Measurements from ENCODE around the gene PPP1R12A. TPM values are rescaled to one million over a fixed set of nuclear protein-coding genes. Genes with fewer than 3 reads are reported as not detected.

PPP1R12A gene
- total RNA-seq, 1 experiment from 2014 or later = 69.9 TPM

DNA sequence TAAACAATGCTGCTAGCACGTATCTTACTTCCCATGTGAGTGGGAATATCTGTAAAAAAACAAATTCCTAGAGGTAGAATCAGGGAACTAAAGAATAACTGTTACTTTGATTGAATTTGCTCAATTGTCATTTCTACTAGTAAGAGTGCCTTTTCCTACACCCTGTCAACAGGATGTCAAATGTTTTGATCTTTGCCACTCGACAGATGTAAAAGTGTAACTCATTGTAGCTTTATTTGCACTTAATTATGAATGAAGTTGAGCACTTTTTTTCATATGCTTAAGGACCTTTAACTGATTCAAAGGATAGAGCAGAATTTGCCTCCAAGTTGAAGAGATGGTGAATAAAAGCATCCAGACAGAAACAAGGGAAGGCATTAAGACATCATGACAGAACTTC lies 104.5 kb downstream of the PPP1R12A start:
- H3K27me3 ChIP-seq (ENCODE audit: insufficient read depth, low read depth) = no peaks in the 10 kb centered on the region
- ChIA-PET CTCF (no interaction called here), POLR2A (ENCODE audit: unreplicated experiment) (no interaction called here)
- 0 out of 2 replicates have a peak, but pooled peaks cover 3% of the 10 kb centered on the region for H3K9me3 ChIP-seq (ENCODE audit: insufficient read depth, low read depth)
- intact Hi-C loops (cut with micrococcal nuclease; ENCODE audit: unreplicated experiment) = no loop called here
- H3K4me3 ChIP-seq = no peak overlapping the region
- no peaks in the 10 kb centered on the region for H3K9me2 ChIP-seq (ENCODE audit: insufficient read depth)
- 0 out of 2 replicates have a peak, but pooled peaks cover 3% of the 10 kb centered on the region for H3K79me2 ChIP-seq (ENCODE audit: low read depth)
- BruUV-seq (replicated peaks) = no TSS peak
- H3F3A ChIP-seq (ENCODE audit: insufficient read depth, low read depth) = no peaks in the 10 kb centered on the region; the same call in 1 of the 2 replicates
- H3K4me2 ChIP-seq = no peak overlapping the region
- H2AFZ ChIP-seq = no peak overlapping the region
- TF ChIP-seq, protein P1, sequence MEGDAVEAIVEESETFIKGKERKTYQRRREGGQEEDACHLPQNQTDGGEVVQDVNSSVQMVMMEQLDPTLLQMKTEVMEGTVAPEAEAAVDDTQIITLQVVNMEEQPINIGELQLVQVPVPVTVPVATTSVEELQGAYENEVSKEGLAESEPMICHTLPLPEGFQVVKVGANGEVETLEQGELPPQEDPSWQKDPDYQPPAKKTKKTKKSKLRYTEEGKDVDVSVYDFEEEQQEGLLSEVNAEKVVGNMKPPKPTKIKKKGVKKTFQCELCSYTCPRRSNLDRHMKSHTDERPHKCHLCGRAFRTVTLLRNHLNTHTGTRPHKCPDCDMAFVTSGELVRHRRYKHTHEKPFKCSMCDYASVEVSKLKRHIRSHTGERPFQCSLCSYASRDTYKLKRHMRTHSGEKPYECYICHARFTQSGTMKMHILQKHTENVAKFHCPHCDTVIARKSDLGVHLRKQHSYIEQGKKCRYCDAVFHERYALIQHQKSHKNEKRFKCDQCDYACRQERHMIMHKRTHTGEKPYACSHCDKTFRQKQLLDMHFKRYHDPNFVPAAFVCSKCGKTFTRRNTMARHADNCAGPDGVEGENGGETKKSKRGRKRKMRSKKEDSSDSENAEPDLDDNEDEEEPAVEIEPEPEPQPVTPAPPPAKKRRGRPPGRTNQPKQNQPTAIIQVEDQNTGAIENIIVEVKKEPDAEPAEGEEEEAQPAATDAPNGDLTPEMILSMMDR (conservative IDR thresholded peaks at IDR 0.05) = no peak
- no peak for TF ChIP-seq EZH2 (IDR thresholded peaks at IDR 0.05; ENCODE audit: low read depth)
- no peaks in the 10 kb centered on the region for H3K4me1 ChIP-seq (replicated peaks; ENCODE audit: insufficient read depth)
- H3K27ac ChIP-seq = no peak overlapping the region
- no peak for DNase-seq
- peaks cover 34% of the 10 kb centered on the region for H3K36me3 ChIP-seq (ENCODE audit: low read depth)
- H4K20me1 ChIP-seq (ENCODE audit: insufficient read depth) = peaks cover 6% of the 10 kb centered on the region; the same call in 1 of the 2 replicates

DNA sequence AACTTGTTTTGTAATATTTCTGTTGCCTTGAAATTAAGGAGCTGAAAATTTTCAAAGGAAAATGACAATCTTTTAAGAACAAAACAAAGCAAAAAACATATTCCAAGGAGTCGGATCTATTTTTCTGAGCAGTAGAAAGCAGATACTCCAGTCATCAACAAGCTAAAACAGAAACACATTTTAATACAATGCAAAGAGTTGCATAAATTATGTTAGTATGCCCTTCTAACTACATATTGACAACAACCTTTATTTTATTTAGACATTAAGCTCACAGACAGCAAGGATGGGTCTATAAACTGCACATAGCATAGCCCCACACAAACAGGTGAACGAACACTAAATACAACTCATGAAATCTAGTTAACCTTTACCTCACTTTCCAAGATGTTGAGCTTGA lies 106.0 kb downstream of the PPP1R12A start:
- peaks cover 3% of the 10 kb centered on the region; the same call in 1 of the 2 replicates for H3K79me2 ChIP-seq (ENCODE audit: low read depth)
- peaks cover 34% of the 10 kb centered on the region for H3K36me3 ChIP-seq (ENCODE audit: low read depth)
- H3K9me2 ChIP-seq (ENCODE audit: insufficient read depth) = no peaks in the 10 kb centered on the region
- no TSS peak for BruUV-seq (replicated peaks)
- no peak for DNase-seq
- H3K27me3 ChIP-seq (ENCODE audit: insufficient read depth, low read depth) = no peaks in the 10 kb centered on the region
- intact Hi-C loops (cut with micrococcal nuclease; ENCODE audit: unreplicated experiment) = no loop called here
- TF ChIP-seq EZH2 (IDR thresholded peaks at IDR 0.05; ENCODE audit: low read depth) = no peak
- no peaks in the 10 kb centered on the region; the same call in 1 of the 2 replicates for H3F3A ChIP-seq (ENCODE audit: insufficient read depth, low read depth)
- POLR2A ChIA-PET (ENCODE audit: unreplicated experiment) = no interaction called here
- no peak overlapping the region for H3K27ac ChIP-seq
- CTCF ChIA-PET = no interaction called here
- peaks cover 6% of the 10 kb centered on the region; the same call in 1 of the 2 replicates for H4K20me1 ChIP-seq (ENCODE audit: insufficient read depth)
- H2AFZ ChIP-seq = no peak overlapping the region
- H3K4me3 ChIP-seq = no peak overlapping the region
- 0 out of 2 replicates have a peak, but pooled peaks cover 3% of the 10 kb centered on the region for H3K9me3 ChIP-seq (ENCODE audit: insufficient read depth, low read depth)
- H3K4me1 ChIP-seq (replicated peaks; ENCODE audit: insufficient read depth) = no peaks in the 10 kb centered on the region
- H3K4me2 ChIP-seq = no peak overlapping the region

DNA sequence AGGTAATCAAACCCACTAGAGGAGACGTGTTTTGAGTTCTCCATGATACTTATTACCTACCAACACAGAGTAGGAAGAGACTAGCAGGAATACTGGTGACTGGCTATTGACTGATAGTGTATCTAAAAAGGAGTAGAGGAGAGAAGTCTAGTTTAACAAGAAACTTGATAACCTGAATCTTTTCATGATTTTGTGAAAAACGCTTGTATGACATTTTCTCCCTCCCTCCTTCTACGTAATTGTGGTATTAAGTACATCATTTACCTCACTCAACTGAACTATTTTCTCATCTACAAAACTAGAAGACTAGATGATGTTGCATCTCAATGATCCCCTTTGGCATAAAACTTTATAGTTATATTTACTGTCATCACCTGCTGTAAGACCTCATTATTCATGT lies 107.4 kb downstream of the PPP1R12A start:
- Histone ChIP-seq H3K4me2 (no peak overlapping the region), H3K4me1 (replicated peaks; ENCODE audit: insufficient read depth) (no peaks in the 10 kb centered on the region), H3F3A (ENCODE audit: insufficient read depth, low read depth) (no peaks in the 10 kb centered on the region; the same call in 1 of the 2 replicates), H3K27me3 (ENCODE audit: insufficient read depth, low read depth) (no peaks in the 10 kb centered on the region), H3K36me3 (ENCODE audit: low read depth) (peaks cover 33% of the 10 kb centered on the region), H4K20me1 (ENCODE audit: insufficient read depth) (0 out of 2 replicates have a peak, but pooled peaks cover 6% of the 10 kb centered on the region), H3K27ac (no peak overlapping the region), H3K79me2 (ENCODE audit: low read depth) (peaks cover 3% of the 10 kb centered on the region; the same call in 1 of the 2 replicates), H2AFZ (no peak overlapping the region), H3K4me3 (no peak overlapping the region), H3K9me3 (ENCODE audit: insufficient read depth, low read depth) (0 out of 2 replicates have a peak, but pooled peaks cover 3% of the 10 kb centered on the region), H3K9me2 (ENCODE audit: insufficient read depth) (no peaks in the 10 kb centered on the region)
- no peak for DNase-seq
- ChIA-PET CTCF (no interaction called here), POLR2A (ENCODE audit: unreplicated experiment) (interaction anchor here (0.5 to 0.6 kb wide), 2 partner anchors 97 to 137 kb away, joined by 3 to 6 read pairs; no protein-coding TSS in a partner anchor)
- intact Hi-C loops (cut with micrococcal nuclease; ENCODE audit: unreplicated experiment) = no loop called here
- TF ChIP-seq, protein P1 (conservative IDR thresholded peaks at IDR 0.05) = no peak
- TF ChIP-seq EZH2 (IDR thresholded peaks at IDR 0.05; ENCODE audit: low read depth) = no peak
- BruUV-seq (replicated peaks) = no TSS peak

All from PC-9 (cell line).